Measurements from ENCODE around the gene CCNC.

GRCh38 chr6:99498421-99498820 is 70.0 kb downstream of the CCNC start:
- TF ChIP-seq EZH2 (IDR thresholded peaks at IDR 0.05): no peak
- no peak for TF ChIP-seq POLR2AphosphoS5 (IDR thresholded peaks at IDR 0.05; ENCODE audit: borderline replicate concordance, low read depth, low read length)

Measured in SK-N-MC (cell line).